Occipital lobe (tissue), 2 donors: ENCODE measurements around the gene FSIP2. TPM values are rescaled to one million over a fixed set of nuclear protein-coding genes. Genes with fewer than 3 reads are reported as not detected.
"Not testable (repeated sequence)": the region's sequence is repeated elsewhere in the genome, so short reads cannot be mapped to it uniquely, and the experiment has no call there.

Experiments used
- DNase-seq: peaks from one replicate; lab custom pipeline; 2025; lab: John Stamatoyannopoulos, UW
- total RNA-seq: library from RNA; depleted of rRNA; stranded (reverse); fragments of >200 nt; gene quantifications from one replicate; pipeline ENCODE4 v1.2.3, GENCODE V29; 2014

FSIP2 gene
- total RNA-seq, 1 donor from 2014 or later = 8.6 TPM

DNA sequence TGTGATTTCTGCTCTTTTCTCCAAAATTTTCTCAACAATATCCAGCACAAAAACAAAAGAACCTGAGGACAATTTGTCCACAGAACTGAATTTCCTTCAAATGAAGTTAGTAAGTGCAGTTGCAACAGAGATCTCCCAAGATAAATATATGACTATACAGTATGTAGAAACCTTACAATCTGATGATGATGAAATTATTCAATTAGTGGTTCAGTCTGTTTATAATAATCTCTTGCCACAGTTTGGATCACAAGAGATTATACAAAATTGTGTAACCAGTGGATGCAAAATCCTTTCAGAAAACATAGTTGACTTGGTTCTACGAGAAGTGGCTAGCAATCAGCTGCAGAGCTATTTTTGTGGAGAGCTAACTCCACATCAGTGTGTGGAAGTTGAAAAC is 68.7 kb downstream of the FSIP2 start:
- no peak for DNase-seq

DNA sequence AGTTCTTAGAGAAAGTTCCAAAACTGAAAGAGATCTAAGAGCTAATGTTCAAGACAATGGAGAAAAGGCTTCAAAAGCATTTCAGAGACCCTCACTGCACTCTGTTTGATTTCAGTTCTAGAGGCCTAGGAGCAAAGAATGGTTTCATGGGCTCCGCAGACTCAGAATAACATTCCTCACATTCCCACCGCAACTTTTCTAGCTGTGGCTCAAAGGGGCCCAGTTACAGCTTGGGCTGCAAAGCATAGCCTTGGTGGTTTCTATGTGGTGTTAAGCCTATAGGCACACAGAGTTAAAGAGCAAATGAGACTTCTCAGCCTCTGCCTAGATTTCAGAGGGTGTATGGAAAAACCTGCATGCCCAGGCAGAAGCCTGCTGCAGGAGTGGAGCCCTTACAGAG is 73.0 kb downstream of the FSIP2 start:
- no peak for DNase-seq

DNA sequence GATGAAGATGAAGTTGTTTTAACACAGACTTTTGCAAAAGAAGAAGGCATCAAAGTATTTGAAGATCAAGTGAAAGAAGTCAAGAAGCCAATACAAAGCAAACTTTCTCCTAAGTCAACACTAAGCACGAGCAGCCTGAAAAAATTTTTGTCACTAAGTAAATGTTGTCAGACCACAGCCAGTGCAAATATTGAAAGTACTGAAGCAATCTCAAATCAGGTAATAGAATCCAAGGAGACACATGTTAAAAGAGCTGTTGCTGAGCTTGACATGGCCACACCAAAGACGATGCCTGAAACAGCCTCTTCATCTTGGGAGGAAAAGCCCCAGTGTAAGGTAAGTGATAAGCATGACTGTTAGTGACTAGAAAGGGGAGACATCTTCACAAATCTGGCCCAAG is 75.1 kb downstream of the FSIP2 start:
- no peak for DNase-seq

DNA sequence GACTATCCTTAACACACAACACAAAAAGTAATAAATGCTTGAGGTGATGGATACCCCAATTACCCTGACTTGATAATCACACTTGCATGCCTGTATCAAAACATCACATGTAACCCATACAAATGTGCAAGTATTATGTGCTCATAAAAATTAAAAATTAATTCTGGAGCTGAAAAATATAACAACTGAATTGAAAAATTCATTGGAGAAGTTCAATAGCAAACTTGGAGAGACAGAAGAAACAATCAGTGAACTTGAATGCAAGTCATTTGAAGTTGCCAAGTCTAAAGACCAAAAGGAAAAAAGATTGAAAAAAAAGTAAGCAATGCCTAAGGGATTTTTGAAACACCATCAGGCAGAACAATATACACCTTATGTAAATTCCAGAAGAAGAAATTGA is 79.4 kb downstream of the FSIP2 start:
- DNase-seq = no peak

DNA sequence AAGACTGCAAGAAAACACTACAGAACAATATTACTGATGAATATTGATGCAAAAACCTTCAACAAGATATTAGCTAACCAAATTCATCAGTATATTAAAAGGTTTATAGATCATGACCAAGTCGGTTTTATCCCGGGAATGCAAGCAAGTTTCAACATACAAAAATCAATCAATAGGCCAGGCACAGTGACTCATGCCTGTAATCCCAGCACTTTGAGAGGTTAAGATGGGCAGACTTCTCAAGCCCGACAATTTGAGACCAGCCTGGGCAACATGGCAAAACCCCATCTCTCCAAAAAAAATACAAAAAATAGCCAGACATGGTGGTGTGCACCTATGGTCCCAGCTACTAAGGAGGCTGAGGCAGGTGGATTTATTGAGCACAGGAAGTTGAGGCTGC is 82.9 kb downstream of the FSIP2 start:
- no peak for DNase-seq

DNA sequence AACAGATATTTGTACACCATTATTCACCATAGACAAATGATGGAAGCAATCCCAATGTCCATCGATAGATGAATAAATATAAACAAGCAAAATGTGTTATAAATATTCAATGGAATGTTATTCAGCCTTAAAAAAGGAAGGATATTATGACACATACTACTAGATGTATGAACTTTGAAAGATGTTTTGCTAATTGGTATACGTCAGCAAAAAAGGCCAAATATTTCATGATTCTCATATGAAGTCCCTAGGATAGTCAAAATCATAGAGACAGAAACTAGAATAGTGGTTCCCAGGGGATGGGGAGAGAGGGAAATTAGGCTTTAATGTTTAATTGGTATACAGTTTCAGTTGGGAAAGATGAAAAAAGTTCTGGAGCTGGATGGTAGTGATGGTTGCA is 85.2 kb downstream of the FSIP2 start:
- DNase-seq = no peak

DNA sequence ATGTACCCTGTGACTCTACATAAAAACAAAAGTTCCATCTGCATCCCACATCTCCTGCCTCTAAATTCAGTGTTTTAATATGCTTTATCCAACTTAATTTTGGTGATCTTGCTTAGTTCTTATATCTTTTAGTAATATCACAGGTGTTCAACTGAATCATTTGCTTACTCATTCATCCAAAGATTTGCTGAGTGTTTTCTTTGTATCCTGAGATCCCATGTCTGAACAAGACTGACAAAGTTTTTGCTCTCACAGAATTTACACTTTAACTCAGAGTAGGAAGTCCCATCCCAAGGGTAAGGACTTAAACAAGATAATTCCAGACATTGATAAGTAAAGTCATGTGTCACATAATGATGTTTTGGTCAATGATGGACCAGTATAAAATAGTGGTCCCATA is 87.0 kb downstream of the FSIP2 start:
- DNase-seq = no peak

DNA sequence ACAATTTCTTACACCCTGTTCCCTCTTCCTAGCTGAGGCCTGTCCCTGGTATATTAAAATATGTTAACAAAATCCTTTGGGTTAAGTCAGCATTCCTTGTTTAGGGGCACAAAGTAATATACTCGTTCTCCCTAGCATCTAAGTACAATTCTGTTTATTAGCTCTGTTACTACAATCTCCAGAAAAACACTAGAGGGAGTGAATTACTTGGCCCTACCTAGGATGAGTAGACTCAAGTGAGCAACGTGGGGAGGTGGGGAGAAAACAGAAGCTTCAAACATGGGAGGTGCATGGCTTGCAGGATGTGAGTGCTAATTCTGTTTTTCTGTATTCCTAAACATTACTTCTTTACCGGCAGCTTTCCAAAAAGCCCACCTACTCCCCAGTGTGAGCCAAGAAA is 89.7 kb downstream of the FSIP2 start:
- DNase-seq = no peak

DNA sequence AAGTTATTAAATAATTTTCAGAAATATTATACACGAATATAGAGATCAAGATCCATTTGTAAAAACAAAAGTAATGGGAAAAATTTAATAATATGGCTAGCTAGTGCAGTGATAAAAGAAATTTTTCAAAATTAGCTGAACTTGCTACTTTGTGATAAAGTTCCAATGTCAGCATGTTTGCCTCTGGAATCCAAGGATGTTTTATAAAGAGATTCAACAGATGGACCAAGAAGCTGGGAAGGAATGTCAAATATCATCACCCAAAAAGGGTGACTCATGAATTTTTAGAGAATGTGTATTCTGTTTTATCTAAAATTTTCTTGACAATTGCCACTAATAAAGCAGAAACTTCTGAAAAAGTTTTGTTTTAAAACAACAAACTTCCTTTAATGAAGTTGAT is 95.3 kb downstream of the FSIP2 start:
- no peak for DNase-seq

DNA sequence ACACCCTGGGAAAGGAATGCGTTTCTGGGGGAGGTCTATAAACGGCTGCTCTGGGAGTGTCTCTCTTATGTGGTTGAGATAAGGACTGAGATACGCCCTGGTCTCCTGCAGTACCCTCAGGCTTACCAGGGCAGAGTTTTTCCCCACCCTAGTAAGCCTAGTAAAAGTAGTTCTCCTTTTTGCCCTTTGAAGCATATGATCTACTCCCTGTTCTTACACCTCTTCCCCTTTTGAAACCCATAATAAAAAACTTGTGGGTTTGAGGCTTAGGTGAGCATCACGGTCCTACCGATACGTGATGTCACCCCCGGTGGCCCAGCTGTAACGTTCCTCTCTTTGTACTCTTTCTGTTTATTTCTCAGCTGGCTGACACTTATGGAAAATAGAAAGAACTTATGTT is 97.4 kb downstream of the FSIP2 start:
- DNase-seq = no peak

DNA sequence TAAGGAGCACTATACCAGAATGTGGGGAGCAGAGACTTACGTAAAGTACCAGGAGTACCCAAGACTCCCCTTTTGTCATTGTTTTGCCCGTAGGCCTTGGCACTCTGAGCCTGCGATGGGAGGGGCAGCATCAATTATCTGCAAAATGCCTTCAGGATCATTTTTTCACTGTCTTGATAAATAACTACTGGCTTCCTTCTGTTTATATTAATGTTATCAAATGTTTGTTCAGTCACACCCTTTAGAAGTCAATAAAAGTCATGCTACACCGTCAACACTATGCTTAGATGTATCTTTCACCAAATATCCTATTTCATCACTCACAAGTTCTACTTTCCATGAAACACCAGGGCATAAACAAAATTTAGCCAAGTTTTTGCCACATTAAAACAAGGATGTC is 116.3 kb downstream of the FSIP2 start:
- no peak for DNase-seq

DNA sequence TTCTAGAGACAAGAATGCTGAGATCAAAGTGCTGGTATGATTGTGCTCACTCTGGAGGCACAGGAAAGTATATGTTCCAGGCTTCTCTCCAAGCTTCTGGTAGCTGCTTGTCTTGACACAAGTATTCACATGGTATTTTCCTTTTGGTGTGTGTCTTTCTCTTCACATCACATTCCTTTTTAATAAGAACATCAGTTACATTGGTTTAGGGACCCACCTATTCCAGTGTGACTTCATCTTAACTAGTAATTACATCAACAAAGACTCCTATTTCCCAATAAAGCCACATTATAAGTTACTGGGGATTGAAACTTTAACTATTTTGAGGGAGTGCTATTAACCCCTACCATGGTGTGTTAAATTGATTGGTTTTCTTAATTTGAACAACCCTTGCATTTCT is 119.1 kb downstream of the FSIP2 start:
- no peak for DNase-seq

DNA sequence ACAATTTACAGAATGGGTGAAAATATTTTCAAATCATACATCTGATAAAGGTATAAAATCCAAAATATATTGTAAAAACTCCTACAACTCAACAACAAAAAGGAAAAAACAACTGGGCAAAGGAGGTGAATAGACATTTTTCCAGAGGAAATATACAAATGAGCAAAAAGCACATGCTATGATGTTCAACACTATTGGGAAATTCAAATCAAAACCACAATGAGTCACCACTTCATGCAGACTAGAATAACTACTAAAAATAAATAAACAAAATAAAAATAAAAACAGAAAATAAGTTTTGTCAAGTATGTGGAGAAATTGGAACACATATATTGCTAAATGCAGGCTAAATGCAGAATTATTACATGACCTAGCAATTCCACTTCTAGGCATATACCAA is 120.9 kb downstream of the FSIP2 start:
- DNase-seq = no peak

DNA sequence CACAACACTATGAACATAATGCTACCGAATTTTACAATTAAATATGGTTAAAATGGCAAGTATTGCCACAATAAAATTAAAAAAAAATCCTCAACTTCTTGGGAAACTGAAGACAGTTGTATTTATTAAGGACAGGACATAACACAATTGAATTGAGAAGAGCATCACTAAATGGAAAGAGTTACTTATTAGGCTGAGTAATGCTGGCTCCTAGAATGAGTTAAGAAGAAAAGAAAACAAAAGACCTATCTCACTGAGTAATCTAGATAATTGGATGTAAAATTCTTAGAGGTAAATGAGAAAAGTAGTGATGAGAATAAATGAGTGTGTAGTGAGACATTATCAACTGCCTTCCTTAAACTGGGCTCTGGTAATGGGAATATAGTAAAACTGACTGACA is 121.7 kb downstream of the FSIP2 start:
- DNase-seq = no peak

DNA sequence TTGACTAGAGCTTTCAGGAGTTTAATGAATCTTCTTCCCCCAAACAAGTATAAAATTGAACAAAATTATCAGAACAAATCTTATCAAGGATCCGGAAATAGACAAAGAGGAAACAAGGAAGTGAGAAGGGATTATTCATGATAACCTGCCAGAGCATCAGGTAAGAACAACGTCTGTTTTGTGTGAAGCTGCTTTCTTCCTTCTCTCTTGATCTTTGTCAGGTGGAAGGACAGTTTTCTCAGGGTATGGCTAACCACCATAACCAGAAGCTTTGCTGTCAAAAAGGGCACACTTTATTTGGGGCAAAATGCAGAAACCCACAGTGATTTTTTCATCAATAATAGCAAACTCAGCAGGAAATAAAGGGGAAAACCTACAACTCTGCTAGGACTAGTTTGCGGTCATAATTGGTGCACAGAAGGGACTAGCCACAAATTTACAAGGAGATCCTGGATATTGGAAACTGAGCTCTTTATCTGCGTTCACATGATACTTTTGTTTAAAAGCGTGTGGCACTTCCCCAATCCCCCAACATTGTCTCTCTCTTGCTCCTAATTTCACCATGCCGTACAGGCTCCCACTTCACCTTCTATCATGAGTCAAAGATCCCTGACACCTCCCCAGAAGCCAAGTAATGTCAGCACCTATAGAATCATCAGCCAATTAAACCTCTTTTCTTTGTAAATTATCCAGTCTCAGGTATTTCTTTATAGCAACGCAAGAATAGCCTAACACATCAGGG is 124.2 kb downstream of the FSIP2 start:
- no peak for DNase-seq

DNA sequence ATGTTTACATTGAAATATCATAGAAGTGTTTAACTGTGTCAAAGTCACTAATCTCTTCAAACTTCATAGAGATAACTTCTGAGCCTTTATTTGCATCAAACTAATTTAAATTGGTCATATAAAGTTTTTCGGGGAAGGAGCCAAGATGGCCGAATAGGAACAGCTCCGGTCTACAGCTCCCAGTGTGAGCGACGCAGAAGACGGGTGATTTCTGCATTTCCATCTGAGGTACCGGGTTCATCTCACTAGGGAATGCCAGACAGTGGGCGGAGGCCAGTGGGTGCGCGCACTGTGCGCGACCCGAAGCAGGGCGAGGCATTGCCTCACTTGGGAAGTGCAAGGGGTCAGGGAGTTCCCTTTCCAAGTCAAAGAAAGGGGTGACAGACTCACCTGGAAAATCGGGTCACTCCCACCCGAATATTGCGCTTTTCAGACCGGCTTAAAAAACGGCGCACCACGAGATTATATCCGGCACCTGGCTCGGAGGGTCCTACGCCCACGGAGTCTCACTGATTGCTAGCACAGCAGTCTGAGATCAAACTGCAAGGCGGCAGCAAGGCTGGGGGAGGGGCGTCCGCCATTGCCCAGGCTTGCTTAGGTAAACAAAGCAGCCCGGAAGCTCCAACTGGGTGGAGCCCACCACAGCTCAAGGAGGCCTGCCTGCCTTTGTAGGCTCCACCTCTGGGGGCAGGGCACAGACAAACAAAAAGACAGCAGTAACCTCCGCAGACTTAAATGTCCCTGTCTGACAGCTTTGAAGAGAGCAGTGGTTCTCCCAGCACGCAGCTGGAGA is 126.1 kb downstream of the FSIP2 start:
- DNase-seq = not testable (repeated sequence)

DNA sequence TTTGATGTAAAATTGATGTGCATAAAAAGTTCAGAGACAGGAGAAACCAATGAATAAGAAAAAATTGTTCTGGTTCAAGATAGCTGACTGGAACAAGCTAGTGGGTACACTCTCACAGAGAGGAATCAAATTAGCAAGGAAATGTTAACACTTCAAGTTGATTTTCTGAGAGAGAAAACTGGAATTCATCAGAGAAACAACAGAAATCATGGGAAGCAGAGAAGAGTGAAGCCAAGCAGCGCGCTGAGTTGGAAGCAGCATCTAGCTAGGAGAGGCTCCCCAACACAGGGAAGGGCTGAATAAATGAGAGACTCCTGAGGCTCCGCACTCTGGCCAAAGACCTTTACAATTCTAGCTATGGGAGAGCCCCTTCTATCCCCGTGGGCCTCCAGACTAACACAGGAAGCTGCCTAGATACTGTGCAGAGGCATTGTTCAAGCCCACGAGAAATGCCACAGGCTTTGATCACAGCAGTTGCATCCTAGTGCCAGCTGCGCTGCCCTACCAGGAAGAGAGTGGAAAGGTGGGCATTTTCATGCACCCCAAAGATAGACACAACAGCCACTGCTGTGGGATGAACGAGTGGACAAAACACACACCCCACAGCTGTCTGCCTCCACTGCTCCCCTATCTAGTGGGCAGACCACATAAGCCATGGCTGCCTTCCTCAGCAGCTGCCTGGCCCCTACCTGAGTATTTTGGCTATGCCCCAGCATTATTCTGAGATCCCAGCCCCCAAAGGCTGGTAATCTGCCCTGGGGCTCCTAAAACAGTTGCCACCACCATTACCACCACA is 136.7 kb downstream of the FSIP2 start:
- no peak for DNase-seq

DNA sequence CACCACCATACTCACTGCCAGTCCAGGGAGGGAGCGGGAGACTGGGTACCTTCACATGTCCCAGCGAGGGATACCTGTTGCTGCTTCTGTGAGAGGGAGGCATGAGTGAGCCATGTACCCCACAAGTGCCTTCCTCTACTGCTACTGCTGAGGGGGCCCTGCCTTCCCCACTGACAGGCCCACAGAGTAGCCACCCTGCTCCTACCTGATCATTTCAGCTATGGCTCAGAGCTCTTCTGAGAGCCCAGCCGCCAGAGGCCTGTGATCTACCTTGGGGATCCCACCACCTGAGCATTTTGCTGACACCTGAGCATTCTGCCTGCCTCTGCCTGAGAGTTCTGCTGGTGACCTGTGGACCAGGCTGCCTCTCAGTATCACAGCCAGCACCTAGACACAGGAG is 137.6 kb downstream of the FSIP2 start:
- DNase-seq = no peak

DNA sequence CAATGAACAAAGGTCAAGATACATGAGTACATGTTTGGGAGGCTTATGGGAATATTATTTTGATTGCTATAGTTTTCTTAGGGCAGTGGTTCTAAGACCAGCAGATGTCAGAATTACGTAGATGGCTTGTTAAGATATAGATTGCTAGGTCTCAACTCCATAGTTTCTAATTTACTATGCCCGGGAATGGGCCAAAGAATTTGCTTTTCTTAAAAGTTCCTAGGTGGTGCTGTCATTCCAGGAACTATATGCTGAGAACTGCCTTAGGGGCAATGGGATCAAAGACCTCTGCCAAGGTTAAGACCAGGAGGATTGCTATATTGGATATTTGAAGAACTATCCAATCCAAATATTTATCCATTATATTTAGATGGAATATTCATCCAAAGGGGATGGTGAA is 141.8 kb downstream of the FSIP2 start:
- DNase-seq = no peak
